ENCODE measurements around the gene WDHD1. TPM values are rescaled to one million over a fixed set of nuclear protein-coding genes. Genes with fewer than 3 reads are reported as not detected.

WDHD1 gene
- total RNA-seq, 1 experiment from 2014 or later: 6.5 TPM

DNA sequence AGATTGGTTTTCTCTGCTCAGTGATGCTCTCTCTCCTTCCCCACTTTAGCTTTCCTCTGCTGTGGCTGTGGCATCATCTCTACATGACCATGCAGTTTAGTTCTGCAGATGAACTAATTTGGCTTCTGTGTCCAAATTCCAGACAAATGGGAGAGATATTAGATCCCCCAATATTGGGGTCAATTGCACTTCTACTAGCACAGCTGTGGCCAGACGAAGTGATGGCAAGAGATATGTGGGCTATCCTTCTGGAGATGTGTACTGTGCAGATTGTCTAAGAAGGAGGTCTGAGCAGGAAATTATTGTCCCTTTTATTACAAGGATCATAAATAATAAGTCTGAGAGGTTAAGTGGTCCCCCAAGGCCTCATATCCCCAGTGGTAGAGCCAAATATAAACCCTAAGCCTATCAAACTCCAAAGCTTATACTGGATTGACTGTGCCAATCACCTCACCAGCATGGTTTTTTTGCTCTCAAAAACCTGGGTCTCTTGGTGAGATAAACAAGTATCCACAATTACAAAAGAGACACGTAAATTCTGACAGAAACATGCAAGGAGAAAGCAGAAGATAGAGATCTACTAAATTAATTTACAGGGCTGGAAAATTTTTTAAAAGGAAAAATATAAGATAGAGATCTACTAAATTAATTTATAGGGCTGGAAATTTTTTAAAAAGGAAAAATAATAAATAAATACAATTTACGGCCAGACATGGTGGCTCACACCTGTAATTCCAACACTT is 95.1 kb downstream of the WDHD1 start:
- Mint-ChIP-seq H3K4me1 (ENCODE audit: insufficient read depth, unreplicated experiment) (peaks cover 9% of the 10 kb centered on the region), H3K4me3 (ENCODE audit: unreplicated experiment) (no peak overlapping the region), H3K27me3 (ENCODE audit: insufficient read depth, unreplicated experiment) (no peaks in the 10 kb centered on the region), H3K27ac (ENCODE audit: low read depth, unreplicated experiment) (no peak overlapping the region), H3K36me3 (ENCODE audit: insufficient read depth, unreplicated experiment) (no peaks in the 10 kb centered on the region), H3K9me3 (ENCODE audit: unreplicated experiment) (no peaks in the 10 kb centered on the region)
- BruUV-seq (replicated peaks): no TSS peak
- DNase-seq (ENCODE audit: unreplicated experiment): no peak
- ChIA-PET CTCF (interaction anchor here (0.6 kb wide), 2 partner anchors 44 to 59 kb away, joined by 3 to 4 read pairs; no protein-coding TSS in a partner anchor), POLR2A (interaction anchor here (0.6 kb wide), 1 partner anchor 29 kb away, joined by 3 read pairs; no protein-coding TSS in a partner anchor)
- intact Hi-C loops (cut with micrococcal nuclease): no loop called here
- TF ChIP-seq, protein P1, sequence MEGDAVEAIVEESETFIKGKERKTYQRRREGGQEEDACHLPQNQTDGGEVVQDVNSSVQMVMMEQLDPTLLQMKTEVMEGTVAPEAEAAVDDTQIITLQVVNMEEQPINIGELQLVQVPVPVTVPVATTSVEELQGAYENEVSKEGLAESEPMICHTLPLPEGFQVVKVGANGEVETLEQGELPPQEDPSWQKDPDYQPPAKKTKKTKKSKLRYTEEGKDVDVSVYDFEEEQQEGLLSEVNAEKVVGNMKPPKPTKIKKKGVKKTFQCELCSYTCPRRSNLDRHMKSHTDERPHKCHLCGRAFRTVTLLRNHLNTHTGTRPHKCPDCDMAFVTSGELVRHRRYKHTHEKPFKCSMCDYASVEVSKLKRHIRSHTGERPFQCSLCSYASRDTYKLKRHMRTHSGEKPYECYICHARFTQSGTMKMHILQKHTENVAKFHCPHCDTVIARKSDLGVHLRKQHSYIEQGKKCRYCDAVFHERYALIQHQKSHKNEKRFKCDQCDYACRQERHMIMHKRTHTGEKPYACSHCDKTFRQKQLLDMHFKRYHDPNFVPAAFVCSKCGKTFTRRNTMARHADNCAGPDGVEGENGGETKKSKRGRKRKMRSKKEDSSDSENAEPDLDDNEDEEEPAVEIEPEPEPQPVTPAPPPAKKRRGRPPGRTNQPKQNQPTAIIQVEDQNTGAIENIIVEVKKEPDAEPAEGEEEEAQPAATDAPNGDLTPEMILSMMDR (IDR thresholded peaks at IDR 0.05; ENCODE audit: unreplicated experiment): no peak

DNA sequence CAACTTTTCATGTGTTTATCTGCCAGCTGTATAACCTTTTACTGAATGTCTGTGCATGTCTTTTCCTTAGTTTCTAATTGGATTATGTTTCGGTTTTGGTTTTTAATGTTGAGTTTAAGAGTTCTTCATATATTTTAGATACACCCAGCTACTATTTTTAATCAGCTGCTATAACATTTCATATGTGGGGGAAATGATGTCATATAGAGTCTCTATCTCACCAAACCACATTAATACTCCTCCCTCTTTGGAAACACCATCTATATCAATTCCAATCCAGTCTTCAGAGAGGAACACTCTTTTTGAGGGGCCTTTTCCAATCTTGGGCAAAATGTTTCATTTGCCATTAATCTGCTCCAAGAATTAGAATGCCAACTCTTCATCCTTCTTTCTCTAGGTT is 95.8 kb downstream of the WDHD1 start:
- Mint-ChIP-seq H3K4me1 (ENCODE audit: insufficient read depth, unreplicated experiment) (peaks cover 4% of the 10 kb centered on the region), H3K4me3 (ENCODE audit: unreplicated experiment) (no peak overlapping the region), H3K36me3 (ENCODE audit: insufficient read depth, unreplicated experiment) (peaks cover 2% of the 10 kb centered on the region), H3K9me3 (ENCODE audit: unreplicated experiment) (no peaks in the 10 kb centered on the region), H3K27ac (ENCODE audit: low read depth, unreplicated experiment) (no peak overlapping the region), H3K27me3 (ENCODE audit: insufficient read depth, unreplicated experiment) (no peaks in the 10 kb centered on the region)
- DNase-seq (ENCODE audit: unreplicated experiment): no peak
- intact Hi-C loops (cut with micrococcal nuclease): no loop called here
- no TSS peak for BruUV-seq (replicated peaks)
- CTCF ChIA-PET: interaction anchor here (0.6 kb wide), 1 partner anchor 59 kb away, joined by 3 read pairs; no protein-coding TSS in a partner anchor
- TF ChIP-seq, protein P1 (IDR thresholded peaks at IDR 0.05; ENCODE audit: unreplicated experiment): no peak
- POLR2A ChIA-PET: no interaction called here

DNA sequence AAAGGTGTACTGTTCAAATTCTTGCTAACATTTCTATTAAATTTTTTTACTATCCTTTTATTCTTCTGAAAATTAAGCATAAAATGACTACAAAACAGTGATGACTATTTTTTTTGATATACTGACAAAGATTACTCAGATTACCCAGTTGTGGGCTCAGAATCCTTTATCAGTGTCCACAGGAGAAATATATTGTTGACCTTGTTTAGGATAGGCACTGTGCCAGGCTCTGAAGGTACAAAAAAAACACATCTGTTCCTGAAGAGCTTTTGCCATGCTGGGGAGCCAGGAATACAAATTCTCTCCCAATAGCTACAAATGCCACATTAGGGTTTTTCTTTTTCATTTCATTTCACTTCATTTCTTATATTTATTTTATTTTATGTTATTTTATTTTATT is 97.3 kb downstream of the WDHD1 start:
- no peak overlapping the region for H3K27ac Mint-ChIP-seq (ENCODE audit: low read depth, unreplicated experiment)
- BruUV-seq (replicated peaks): no TSS peak
- intact Hi-C loops (cut with micrococcal nuclease): no loop called here
- ChIA-PET POLR2A (no interaction called here), CTCF (no interaction called here)
- no peaks in the 10 kb centered on the region for H3K4me1 Mint-ChIP-seq (ENCODE audit: insufficient read depth, unreplicated experiment)
- DNase-seq (ENCODE audit: unreplicated experiment): no peak
- TF ChIP-seq, protein P1 (IDR thresholded peaks at IDR 0.05; ENCODE audit: unreplicated experiment): no peak
- peaks cover 4% of the 10 kb centered on the region for H3K36me3 Mint-ChIP-seq (ENCODE audit: insufficient read depth, unreplicated experiment)
- no peak overlapping the region for H3K4me3 Mint-ChIP-seq (ENCODE audit: unreplicated experiment)
- H3K9me3 Mint-ChIP-seq (ENCODE audit: unreplicated experiment): no peaks in the 10 kb centered on the region
- H3K27me3 Mint-ChIP-seq (ENCODE audit: insufficient read depth, unreplicated experiment): no peaks in the 10 kb centered on the region

DNA sequence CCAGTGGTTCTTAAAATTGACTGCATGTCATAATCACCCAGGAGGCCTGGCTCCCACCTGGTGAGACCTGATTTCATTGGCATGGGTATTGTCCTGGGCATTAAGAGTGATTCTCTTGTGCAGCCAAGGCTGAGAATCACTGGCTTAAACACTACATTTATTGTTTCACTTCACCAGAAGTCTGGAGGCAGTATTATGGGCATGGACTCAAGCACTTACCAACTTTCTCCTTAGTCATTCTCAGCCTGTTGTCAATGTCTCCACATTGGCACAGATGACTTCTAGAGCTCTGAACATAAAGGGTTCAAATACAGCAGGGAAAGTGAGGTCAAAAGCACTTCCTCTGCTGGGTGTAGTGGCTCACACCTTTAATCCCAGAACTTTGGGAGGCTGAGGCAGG is 98.7 kb downstream of the WDHD1 start:
- POLR2A ChIA-PET: no interaction called here
- no peak overlapping the region for H3K4me3 Mint-ChIP-seq (ENCODE audit: unreplicated experiment)
- TF ChIP-seq, protein P1 (IDR thresholded peaks at IDR 0.05; ENCODE audit: unreplicated experiment): no peak
- no peak overlapping the region for H3K27ac Mint-ChIP-seq (ENCODE audit: low read depth, unreplicated experiment)
- no peaks in the 10 kb centered on the region for H3K27me3 Mint-ChIP-seq (ENCODE audit: insufficient read depth, unreplicated experiment)
- peaks cover 4% of the 10 kb centered on the region for H3K36me3 Mint-ChIP-seq (ENCODE audit: insufficient read depth, unreplicated experiment)
- CTCF ChIA-PET: interaction anchor here (0.6 kb wide), 1 partner anchor 61 kb away, joined by 3 read pairs; no protein-coding TSS in a partner anchor
- no peaks in the 10 kb centered on the region for H3K4me1 Mint-ChIP-seq (ENCODE audit: insufficient read depth, unreplicated experiment)
- no TSS peak for BruUV-seq (replicated peaks)
- DNase-seq (ENCODE audit: unreplicated experiment): no peak
- no peaks in the 10 kb centered on the region for H3K9me3 Mint-ChIP-seq (ENCODE audit: unreplicated experiment)
- intact Hi-C loops (cut with micrococcal nuclease): no loop called here
